ENCODE measurements around the gene ACOXL. TPM values are rescaled to one million over a fixed set of nuclear protein-coding genes. Genes with fewer than 3 reads are reported as not detected.

Gene ACOXL
- total RNA-seq, 4 donors from 2014 or later = 0.55 to 5.2 (median 1.1) TPM; not detected in 1

GRCh38 chr2:110863726-110864125, 131.4 kb downstream of the ACOXL start:
- Histone ChIP-seq H3K27me3 (peaks cover 11% of the 10 kb centered on the region), H3K27ac (no peak overlapping the region), H3K4me3 (no peak overlapping the region), H3K36me3 (no peaks in the 10 kb centered on the region), H3K4me1 (no peaks in the 10 kb centered on the region), H3K9me3 (no peaks in the 10 kb centered on the region)
- TF ChIP-seq EP300 (IDR thresholded peaks at IDR 0.05; ENCODE audit: low read depth) = no peak
- no peak for TF ChIP-seq POLR2A (IDR thresholded peaks at IDR 0.05)
- TF ChIP-seq, protein P1, sequence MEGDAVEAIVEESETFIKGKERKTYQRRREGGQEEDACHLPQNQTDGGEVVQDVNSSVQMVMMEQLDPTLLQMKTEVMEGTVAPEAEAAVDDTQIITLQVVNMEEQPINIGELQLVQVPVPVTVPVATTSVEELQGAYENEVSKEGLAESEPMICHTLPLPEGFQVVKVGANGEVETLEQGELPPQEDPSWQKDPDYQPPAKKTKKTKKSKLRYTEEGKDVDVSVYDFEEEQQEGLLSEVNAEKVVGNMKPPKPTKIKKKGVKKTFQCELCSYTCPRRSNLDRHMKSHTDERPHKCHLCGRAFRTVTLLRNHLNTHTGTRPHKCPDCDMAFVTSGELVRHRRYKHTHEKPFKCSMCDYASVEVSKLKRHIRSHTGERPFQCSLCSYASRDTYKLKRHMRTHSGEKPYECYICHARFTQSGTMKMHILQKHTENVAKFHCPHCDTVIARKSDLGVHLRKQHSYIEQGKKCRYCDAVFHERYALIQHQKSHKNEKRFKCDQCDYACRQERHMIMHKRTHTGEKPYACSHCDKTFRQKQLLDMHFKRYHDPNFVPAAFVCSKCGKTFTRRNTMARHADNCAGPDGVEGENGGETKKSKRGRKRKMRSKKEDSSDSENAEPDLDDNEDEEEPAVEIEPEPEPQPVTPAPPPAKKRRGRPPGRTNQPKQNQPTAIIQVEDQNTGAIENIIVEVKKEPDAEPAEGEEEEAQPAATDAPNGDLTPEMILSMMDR (IDR thresholded peaks at IDR 0.05) = no peak
- no peak for TF ChIP-seq POLR2AphosphoS5 (IDR thresholded peaks at IDR 0.05)
- 68% methylated on average over 2 of the region's 2 CpGs; no CpG with 5 or more reads in 1 of the 2 donors for WGBS, 2 donors (ENCODE audit: low coverage in 1 of 2)
- in situ Hi-C loops (cut with MboI; ENCODE audit: low pct_ligation_motif_present in 1 of 4, low pct_unique_long_range_greater_than_20kb in 1 of 4, low sequenced_read_pairs in 3 of 4) = no loop called here
- DNase-seq = no peak
- intact Hi-C loops (cut with DNase I; ENCODE audit: low total_unique reads) = no loop called here

DNA sequence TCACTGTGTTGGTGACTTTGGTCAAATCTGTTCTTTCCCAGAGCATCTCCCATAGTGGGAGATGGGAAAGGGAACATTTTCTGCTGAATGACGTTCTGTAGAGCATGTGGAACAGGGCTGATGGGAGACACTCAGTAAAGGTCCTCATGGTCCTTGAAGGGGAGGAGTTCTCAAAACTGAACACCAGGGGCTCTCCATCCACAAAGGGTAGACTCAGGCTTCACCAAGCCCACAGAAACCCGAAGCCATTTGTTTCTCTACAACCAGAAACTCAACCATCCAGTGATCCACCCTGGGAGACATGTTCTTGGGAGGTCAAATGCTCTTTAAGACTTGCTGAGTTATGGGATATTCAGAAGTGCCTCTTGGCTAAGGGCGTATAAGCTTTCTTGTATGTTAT, 131.8 kb downstream of the ACOXL start:
- Histone ChIP-seq H3K4me3 (no peak overlapping the region), H3K4me1 (no peaks in the 10 kb centered on the region), H3K36me3 (no peaks in the 10 kb centered on the region), H3K9me3 (no peaks in the 10 kb centered on the region), H3K27me3 (peaks cover 11% of the 10 kb centered on the region), H3K27ac (no peak overlapping the region)
- intact Hi-C loops (cut with DNase I; ENCODE audit: low total_unique reads) (no loop called here), in situ Hi-C loops (cut with MboI; ENCODE audit: low pct_ligation_motif_present in 1 of 4, low pct_unique_long_range_greater_than_20kb in 1 of 4, low sequenced_read_pairs in 3 of 4) (no loop called here)
- no peak for DNase-seq
- 62 to 88% methylated on average over 2 to 3 of the region's 3 CpGs for WGBS, 2 donors (ENCODE audit: low coverage in 1 of 2)
- TF ChIP-seq POLR2A (IDR thresholded peaks at IDR 0.05) = no peak

DNA sequence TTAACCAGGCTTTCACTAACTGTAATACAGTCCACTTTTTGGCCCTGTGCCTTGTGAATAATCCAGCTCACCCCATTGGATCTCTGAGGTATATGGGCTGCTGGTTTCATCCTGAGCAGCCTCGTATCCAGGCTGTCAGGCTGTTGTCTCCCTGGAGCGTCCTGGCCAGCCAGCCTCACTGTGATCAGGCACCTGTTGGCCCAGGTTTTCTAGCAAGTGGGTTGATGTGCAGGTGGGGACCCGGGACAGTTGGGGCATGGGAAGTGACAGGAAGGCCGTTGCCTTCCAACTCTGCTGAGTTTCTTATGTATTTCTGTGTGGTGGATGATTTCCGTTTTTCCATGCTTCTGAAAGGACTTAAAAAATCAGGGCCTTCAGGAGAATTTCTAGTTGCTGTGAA, 132.4 kb downstream of the ACOXL start:
- H3K4me1 ChIP-seq = no peaks in the 10 kb centered on the region
- peaks cover 11% of the 10 kb centered on the region for H3K27me3 ChIP-seq
- DNase-seq = no peak
- no peaks in the 10 kb centered on the region for H3K9me3 ChIP-seq
- in situ Hi-C loops (cut with MboI; ENCODE audit: low pct_ligation_motif_present in 1 of 4, low pct_unique_long_range_greater_than_20kb in 1 of 4, low sequenced_read_pairs in 3 of 4) (no loop called here), intact Hi-C loops (cut with DNase I; ENCODE audit: low total_unique reads) (no loop called here)
- no peak overlapping the region for H3K4me3 ChIP-seq
- H3K27ac ChIP-seq = no peak overlapping the region
- TF ChIP-seq, protein P1 (IDR thresholded peaks at IDR 0.05) = no peak
- no peak for TF ChIP-seq POLR2AphosphoS5 (IDR thresholded peaks at IDR 0.05)
- TF ChIP-seq EP300 (IDR thresholded peaks at IDR 0.05; ENCODE audit: low read depth) = no peak
- TF ChIP-seq POLR2A (IDR thresholded peaks at IDR 0.05) = no peak
- 87% methylated on average over 5 of the region's 5 CpGs; no CpG with 5 or more reads in 1 of the 2 donors for WGBS, 2 donors (ENCODE audit: low coverage in 1 of 2)
- H3K36me3 ChIP-seq = no peaks in the 10 kb centered on the region

DNA sequence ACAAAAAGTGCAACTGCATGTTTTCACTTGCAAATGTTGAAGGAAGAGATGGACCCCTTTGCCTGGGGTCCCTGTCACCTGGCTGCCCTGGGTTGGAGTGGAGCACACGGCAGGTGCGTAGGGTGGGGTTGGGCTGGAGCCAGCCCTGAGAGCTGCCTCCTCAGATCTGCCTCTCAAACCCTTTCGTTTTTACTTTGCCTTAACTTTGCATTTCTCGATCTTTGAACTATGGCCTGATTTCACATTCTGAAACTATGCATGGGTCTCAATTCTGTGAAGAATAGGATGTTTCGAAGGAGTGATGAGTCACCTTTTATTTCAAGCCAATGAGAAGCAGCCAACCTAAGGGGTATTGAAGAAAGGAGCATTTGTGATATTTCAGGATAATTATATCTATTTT, 132.8 kb downstream of the ACOXL start:
- no peaks in the 10 kb centered on the region for H3K4me1 ChIP-seq
- no peak overlapping the region for H3K27ac ChIP-seq
- no peak overlapping the region for H3K4me3 ChIP-seq
- no peaks in the 10 kb centered on the region for H3K9me3 ChIP-seq
- in situ Hi-C loops (cut with MboI; ENCODE audit: low pct_ligation_motif_present in 1 of 4, low pct_unique_long_range_greater_than_20kb in 1 of 4, low sequenced_read_pairs in 3 of 4) (no loop called here), intact Hi-C loops (cut with DNase I; ENCODE audit: low total_unique reads) (no loop called here)
- H3K27me3 ChIP-seq = peaks cover 11% of the 10 kb centered on the region
- TF ChIP-seq POLR2AphosphoS5 (IDR thresholded peaks at IDR 0.05) (no peak), POLR2A (IDR thresholded peaks at IDR 0.05) (no peak), EP300 (IDR thresholded peaks at IDR 0.05; ENCODE audit: low read depth) (no peak)
- TF ChIP-seq, protein P1 (IDR thresholded peaks at IDR 0.05) = no peak
- no peaks in the 10 kb centered on the region for H3K36me3 ChIP-seq
- peak; percentile 37 for DNase-seq
- WGBS, 2 donors (ENCODE audit: low coverage in 1 of 2) = 25 to 50% methylated on average over 1 to 5 of the region's 5 CpGs

- Histone ChIP-seq H3K4me1 (no peaks in the 10 kb centered on the region), H3K36me3 (no peaks in the 10 kb centered on the region), H3K4me3 (no peak overlapping the region), H3K27ac (no peak overlapping the region), H3K9me3 (no peaks in the 10 kb centered on the region), H3K27me3 (peaks cover 11% of the 10 kb centered on the region)
- in situ Hi-C loops (cut with MboI; ENCODE audit: low pct_ligation_motif_present in 1 of 4, low pct_unique_long_range_greater_than_20kb in 1 of 4, low sequenced_read_pairs in 3 of 4) = no loop called here
- 82 to 94% methylated on average over 3 to 7 of the region's 7 CpGs for WGBS, 2 donors (ENCODE audit: low coverage in 1 of 2)
- intact Hi-C loops (cut with DNase I; ENCODE audit: low total_unique reads) = no loop called here
- no peak for TF ChIP-seq POLR2AphosphoS5 (IDR thresholded peaks at IDR 0.05)
- TF ChIP-seq, protein P1 (IDR thresholded peaks at IDR 0.05) = no peak
- DNase-seq = no peak
Observed at GRCh38 chr2:110866045-110866444, 133.7 kb downstream of the ACOXL start.

Measured in transverse colon (tissue), 4 donors.